Epithelial cell of prostate (primary cell): ENCODE data around the gene CHST8.

Experiments used
- DNase-seq: peaks from one replicate; pipeline ENCODE4 v3.0.0-alpha.2; 2011; ENCODE audit warnings: low read depth, low spot score
- H3K27ac ChIP-seq: fragments of 450-650 bp; 2 replicates; pipeline ENCODE4 v1.5.1; 2017; ENCODE audit warnings: mild to moderate bottlenecking

The CHST8 gene

GRCh38 chr19:33754361-33754760, 132.6 kb downstream of the CHST8 start:
- no peak for DNase-seq
- H3K27ac ChIP-seq, result no peak overlapping the region

- no peak for DNase-seq
- no peak overlapping the region for H3K27ac ChIP-seq
These were observed 133.6 kb downstream of the CHST8 start for GRCh38 chr19:33755099-33756035.

GRCh38 chr19:33756177-33756576, 134.4 kb downstream of the CHST8 start:
- DNase-seq, result no peak
- no peak overlapping the region for H3K27ac ChIP-seq

- DNase-seq, result peak; percentile 54
- no peak overlapping the region for H3K27ac ChIP-seq
These were observed 136.8 kb downstream of the CHST8 start for GRCh38 chr19:33758541-33759013.

GRCh38 chr19:33759356-33759755, 137.6 kb downstream of the CHST8 start:
- H3K27ac ChIP-seq, result no peak overlapping the region

GRCh38 chr19:33763633-33764371, 142.0 kb downstream of the CHST8 start:
- H3K27ac ChIP-seq, result no peak overlapping the region
- DNase-seq, result no peak

More at GRCh38 chr19:33759356-33759755, 137.6 kb downstream of the CHST8 start:
- DNase-seq, result no peak

GRCh38 chr19:33766623-33767022, 144.9 kb downstream of the CHST8 start:
- no peak overlapping the region for H3K27ac ChIP-seq
- no peak for DNase-seq

GRCh38 chr19:33767898-33768413, 146.2 kb downstream of the CHST8 start:
- DNase-seq, result no peak
- H3K27ac ChIP-seq, result no peak overlapping the region

- DNase-seq, result no peak
- no peak overlapping the region for H3K27ac ChIP-seq
These were observed 147.5 kb downstream of the CHST8 start for GRCh38 chr19:33769208-33769607.

- DNase-seq, result no peak
- H3K27ac ChIP-seq, result no peak overlapping the region
These were observed 148.4 kb downstream of the CHST8 start for GRCh38 chr19:33770107-33770506.

GRCh38 chr19:33771384-33772101, 149.8 kb downstream of the CHST8 start:
- H3K27ac ChIP-seq, result no peak overlapping the region
- DNase-seq, result no peak

- H3K27ac ChIP-seq, result no peak overlapping the region
- DNase-seq, result no peak
These were observed 150.5 kb downstream of the CHST8 start for GRCh38 chr19:33772102-33772857.

GRCh38 chr19:33772858-33773180, 151.1 kb downstream of the CHST8 start:
- no peak overlapping the region for H3K27ac ChIP-seq
- no peak for DNase-seq

GRCh38 chr19:33773704-33774624, 152.2 kb downstream of the CHST8 start:
- no peak for DNase-seq
- H3K27ac ChIP-seq, result no peak overlapping the region

- H3K27ac ChIP-seq, result no peak overlapping the region
- DNase-seq, result no peak
These were observed 153.0 kb downstream of the CHST8 start for GRCh38 chr19:33774751-33775150.

GRCh38 chr19:33775731-33776487, 154.2 kb downstream of the CHST8 start:
- no peak overlapping the region for H3K27ac ChIP-seq
- no peak for DNase-seq

- DNase-seq, result no peak
- no peak overlapping the region for H3K27ac ChIP-seq
These were observed 155.6 kb downstream of the CHST8 start for GRCh38 chr19:33777351-33777750.

- no peak overlapping the region for H3K27ac ChIP-seq
- DNase-seq, result no peak
These were observed 156.0 kb downstream of the CHST8 start for GRCh38 chr19:33777753-33778088.
